Measurements from ENCODE around the gene NBPF11. TPM values are rescaled to one million over a fixed set of nuclear protein-coding genes. Genes with fewer than 3 reads are reported as not detected.
"Not testable (repeated sequence)": the region's sequence is repeated elsewhere in the genome, so short reads cannot be mapped to it uniquely, and the experiment has no call there.

Gene NBPF11
- total and polyA plus RNA-seq, 2 of the 8 experiments (the other 6 are each of a cell fraction or from before 2014, with no cell fraction given): 8.7 to 9.2 TPM

- H3K4me1 ChIP-seq (replicated peaks in 1 of 4; ENCODE audit: control insufficient read depth in 3 of 4, insufficient read depth in 4 of 4, low read length in 3 of 4); H2BK15ac ChIP-seq (ENCODE audit: low read length); H3K4me2 ChIP-seq (ENCODE audit: insufficient read depth in 1 of 2, low read depth in 2 of 2, low read length in 2 of 2); H3K27me3 ChIP-seq (replicated peaks in 1 of 4; ENCODE audit: control insufficient read depth in 3 of 4, extremely low read depth in 1 of 4, insufficient read depth in 3 of 4, low read length in 3 of 4); H2AFZ ChIP-seq (ENCODE audit: low read length); CTCF ChIA-PET (ENCODE audit: partially characterized antibody); H3K23ac ChIP-seq (ENCODE audit: insufficient read length); H3K9me3 ChIP-seq (ENCODE audit: insufficient read depth in 2 of 2, low read depth in 1 of 2, low read length in 1 of 2); H3K18ac ChIP-seq (ENCODE audit: extremely low read depth, low read length); FAIRE-seq; H3K56ac ChIP-seq (replicated peaks; ENCODE audit: insufficient read length, low read depth, low read length); H4K91ac ChIP-seq (replicated peaks; ENCODE audit: insufficient read length, low read length); H2BK20ac ChIP-seq (ENCODE audit: low read length); POLR2A ChIA-PET (ENCODE audit: partially characterized antibody); H2BK12ac ChIP-seq (ENCODE audit: low read depth, low read length); H3K4me3 ChIP-seq (ENCODE audit: extremely low read depth in 1 of 4, insufficient read depth in 2 of 4, low read depth in 3 of 4, low read length in 4 of 4); H3K27ac ChIP-seq (ENCODE audit: low read depth, low read length); H3K36me3 ChIP-seq (ENCODE audit: control insufficient read depth in 2 of 4, insufficient read depth in 4 of 4, low read length in 3 of 4); H3K4ac ChIP-seq (replicated peaks; ENCODE audit: insufficient read length, low read depth, low read length); DNase-seq (ENCODE audit: low read depth in 1 of 2, low spot score in 2 of 2); H3K79me1 ChIP-seq (ENCODE audit: low read depth, low read length); H2BK5ac ChIP-seq (ENCODE audit: low read depth, low read length); H2AK5ac ChIP-seq (ENCODE audit: low read depth, low read length); H3K14ac ChIP-seq (ENCODE audit: insufficient read length); H4K20me1 ChIP-seq (replicated peaks in 1 of 2; ENCODE audit: control insufficient read depth in 1 of 2, insufficient read depth in 2 of 2, low read length in 2 of 2); H2BK120ac ChIP-seq (replicated peaks; ENCODE audit: low read depth, low read length); H4K8ac ChIP-seq (ENCODE audit: extremely low read depth, insufficient read depth, low read length); H3K9ac ChIP-seq (replicated peaks in 1 of 4; ENCODE audit: extremely low read depth in 1 of 4, low read depth in 3 of 4, low read length in 3 of 4); H3K79me2 ChIP-seq (ENCODE audit: control insufficient read depth in 1 of 2, insufficient read depth in 2 of 2, low read length in 2 of 2); H4K5ac ChIP-seq (ENCODE audit: insufficient read length, low read depth, low read length); H3K23me2 ChIP-seq (ENCODE audit: low read depth, low read length): not testable (repeated sequence)
- WGBS, 2 experiments (ENCODE audit: extremely low coverage in 1 of 2, insufficient coverage in 1 of 2, insufficient read length in 1 of 2, insufficient replicate concordance in 2 of 2, low coverage in 1 of 2, low lambda C conversion rate in 2 of 2, missing lambda C conversion rate in 1 of 2): 98% methylated on average over 10 of the region's 37 CpGs; no CpG with 5 or more reads in 1 of the 2 experiments
Observed at GRCh38 chr1:148060294-148060701, 91.8 kb downstream of the NBPF11 start.

DNA sequence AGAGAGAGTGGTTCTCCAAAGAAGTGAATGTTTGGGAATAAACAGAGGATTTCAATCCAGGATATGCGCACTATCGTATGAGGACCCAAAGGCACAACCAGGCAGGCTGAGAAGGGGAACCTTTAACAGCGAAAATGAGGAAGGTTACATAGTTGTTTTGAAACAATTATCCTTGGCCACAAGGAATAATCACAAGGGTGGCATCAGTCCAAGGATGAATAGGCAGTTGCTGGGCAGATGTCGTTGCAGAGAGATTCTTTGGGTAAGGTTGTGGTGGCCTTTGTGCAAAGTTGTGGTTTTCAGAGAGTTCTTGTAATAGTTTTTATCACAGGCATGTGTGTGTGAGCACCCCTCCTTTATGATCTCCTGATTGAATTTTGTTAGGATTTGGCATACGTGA, 94.7 kb downstream of the NBPF11 start:
- H3K79me2 ChIP-seq (ENCODE audit: control insufficient read depth in 1 of 2, insufficient read depth in 2 of 2, low read length in 2 of 2); H2BK20ac ChIP-seq (ENCODE audit: low read length); H3K4me1 ChIP-seq (replicated peaks in 1 of 4; ENCODE audit: control insufficient read depth in 3 of 4, insufficient read depth in 4 of 4, low read length in 3 of 4); H3K4ac ChIP-seq (replicated peaks; ENCODE audit: insufficient read length, low read depth, low read length); H2AFZ ChIP-seq (ENCODE audit: low read length); H3K23me2 ChIP-seq (ENCODE audit: low read depth, low read length); H3K36me3 ChIP-seq (ENCODE audit: control insufficient read depth in 2 of 4, insufficient read depth in 4 of 4, low read length in 3 of 4); H3K4me2 ChIP-seq (ENCODE audit: insufficient read depth in 1 of 2, low read depth in 2 of 2, low read length in 2 of 2); H4K5ac ChIP-seq (ENCODE audit: insufficient read length, low read depth, low read length); H3K14ac ChIP-seq (ENCODE audit: insufficient read length); H4K91ac ChIP-seq (replicated peaks; ENCODE audit: insufficient read length, low read length); H2BK5ac ChIP-seq (ENCODE audit: low read depth, low read length); H2AK5ac ChIP-seq (ENCODE audit: low read depth, low read length); H3K18ac ChIP-seq (ENCODE audit: extremely low read depth, low read length); FAIRE-seq; H3K56ac ChIP-seq (replicated peaks; ENCODE audit: insufficient read length, low read depth, low read length); H3K9ac ChIP-seq (replicated peaks in 1 of 4; ENCODE audit: extremely low read depth in 1 of 4, low read depth in 3 of 4, low read length in 3 of 4); H3K9me3 ChIP-seq (ENCODE audit: insufficient read depth in 2 of 2, low read depth in 1 of 2, low read length in 1 of 2); POLR2A ChIA-PET (ENCODE audit: partially characterized antibody); H3K23ac ChIP-seq (ENCODE audit: insufficient read length); DNase-seq (ENCODE audit: low read depth in 1 of 2, low spot score in 2 of 2); H2BK120ac ChIP-seq (replicated peaks; ENCODE audit: low read depth, low read length); H2BK15ac ChIP-seq (ENCODE audit: low read length); H3K27ac ChIP-seq (ENCODE audit: low read depth, low read length); H4K20me1 ChIP-seq (replicated peaks in 1 of 2; ENCODE audit: control insufficient read depth in 1 of 2, insufficient read depth in 2 of 2, low read length in 2 of 2); H4K8ac ChIP-seq (ENCODE audit: extremely low read depth, insufficient read depth, low read length); H3K4me3 ChIP-seq (ENCODE audit: extremely low read depth in 1 of 4, insufficient read depth in 2 of 4, low read depth in 3 of 4, low read length in 4 of 4); H2BK12ac ChIP-seq (ENCODE audit: low read depth, low read length); CTCF ChIA-PET (ENCODE audit: partially characterized antibody); H3K79me1 ChIP-seq (ENCODE audit: low read depth, low read length); H3K27me3 ChIP-seq (replicated peaks in 1 of 4; ENCODE audit: control insufficient read depth in 3 of 4, extremely low read depth in 1 of 4, insufficient read depth in 3 of 4, low read length in 3 of 4): not testable (repeated sequence)
- 100% methylated on average over 3 of the region's 5 CpGs; no CpG with 5 or more reads in 1 of the 2 experiments for WGBS, 2 experiments (ENCODE audit: extremely low coverage in 1 of 2, insufficient coverage in 1 of 2, insufficient read length in 1 of 2, insufficient replicate concordance in 2 of 2, low coverage in 1 of 2, low lambda C conversion rate in 2 of 2, missing lambda C conversion rate in 1 of 2)

Measured in H1 (cell line).